Measurements from ENCODE around the gene TAMALIN.

TAMALIN gene

DNA sequence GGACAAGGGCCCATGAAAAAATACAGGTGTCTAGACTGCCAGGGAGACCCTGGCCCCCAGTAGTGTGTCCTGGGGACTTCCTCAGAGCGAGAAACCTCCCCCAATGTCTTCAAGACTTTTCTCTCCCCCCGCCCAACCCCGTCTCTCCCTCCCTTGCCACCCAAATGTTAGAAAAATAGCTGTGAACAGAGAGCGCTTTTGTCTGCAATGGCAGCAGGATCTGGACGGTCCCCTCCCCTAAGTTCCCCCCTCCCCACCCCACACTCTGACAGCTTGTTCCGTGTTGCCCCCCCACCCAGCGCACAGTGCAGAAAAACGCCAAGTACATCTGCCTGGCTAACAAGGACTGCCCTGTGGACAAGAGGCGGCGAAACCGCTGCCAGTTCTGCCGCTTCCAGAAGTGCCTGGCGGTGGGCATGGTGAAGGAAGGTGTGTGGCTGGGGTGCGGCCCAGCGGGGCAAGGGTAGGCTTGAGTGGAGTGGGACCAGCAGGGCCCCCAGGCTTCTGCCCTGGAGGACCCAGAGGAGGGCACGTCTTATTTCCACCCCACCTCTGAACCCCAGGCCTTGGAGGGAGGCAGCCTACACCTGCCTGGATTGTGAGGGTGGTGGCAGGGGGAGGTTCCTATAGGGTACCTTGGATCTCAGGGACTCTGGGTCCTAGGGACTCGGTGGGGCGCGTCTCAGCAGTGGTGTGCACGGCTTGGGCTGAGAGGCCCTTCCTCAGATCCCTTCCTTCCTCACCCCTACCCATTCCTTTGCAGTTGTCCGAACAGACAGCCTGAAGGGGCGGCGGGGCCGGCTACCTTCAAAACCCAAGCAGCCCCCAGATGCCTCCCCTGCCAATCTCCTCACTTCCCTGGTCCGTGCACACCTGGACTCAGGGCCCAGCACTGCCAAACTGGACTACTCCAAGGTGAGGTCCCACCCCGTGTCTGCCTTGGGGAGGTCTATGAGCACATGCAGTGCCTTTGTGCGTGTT is 49.3 kb downstream of the TAMALIN start:
- DNase-seq (ENCODE audit: low read depth): no peak

GRCh38 chr12:52056801-52057637 is 50.3 kb downstream of the TAMALIN start:
- no peak for DNase-seq (ENCODE audit: low read depth)

DNA sequence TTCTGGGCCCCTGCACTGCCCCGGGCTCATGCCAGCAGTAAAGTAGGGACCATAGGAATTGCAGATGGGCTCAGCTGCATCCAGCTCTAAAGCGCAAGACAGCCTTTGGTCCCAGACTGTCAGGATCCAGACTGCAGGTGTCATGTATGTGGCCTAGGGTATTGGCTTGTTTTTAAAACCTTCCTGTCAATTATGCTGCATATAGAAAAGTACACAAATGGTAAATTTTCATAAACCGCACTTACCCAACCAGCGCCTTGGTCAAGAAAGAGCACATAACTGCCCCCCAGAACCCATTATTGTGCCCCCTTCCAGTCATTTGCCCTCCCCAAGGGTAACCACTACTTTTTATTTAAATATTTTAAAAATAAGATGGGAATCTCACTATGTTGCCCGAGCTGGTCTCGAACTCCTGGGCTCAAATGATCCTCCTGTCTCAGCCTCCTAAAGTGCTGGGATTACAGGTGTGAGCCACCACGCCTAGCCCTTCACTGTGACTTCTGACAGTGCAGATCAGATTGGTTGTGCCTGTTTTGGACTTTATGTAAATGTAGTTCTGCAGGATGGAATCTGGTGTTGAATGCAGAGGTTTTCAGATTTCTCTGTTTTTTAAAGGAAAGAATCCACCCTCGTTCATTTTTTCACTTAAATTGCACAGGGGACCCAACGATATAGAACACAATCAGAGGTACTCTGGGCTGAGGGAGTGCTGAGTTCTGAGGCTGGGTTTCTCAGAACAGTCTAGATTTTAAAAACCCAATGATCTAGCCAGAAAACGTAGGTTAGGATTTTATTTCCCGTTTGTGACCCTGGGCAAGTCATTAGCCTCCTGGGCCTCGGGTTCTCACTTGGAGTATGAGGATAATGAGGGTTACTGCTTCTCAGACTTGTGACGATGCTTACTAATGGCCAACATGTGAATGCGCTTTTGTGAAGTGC is 51.2 kb downstream of the TAMALIN start:
- DNase-seq (ENCODE audit: low read depth): no peak

DNA sequence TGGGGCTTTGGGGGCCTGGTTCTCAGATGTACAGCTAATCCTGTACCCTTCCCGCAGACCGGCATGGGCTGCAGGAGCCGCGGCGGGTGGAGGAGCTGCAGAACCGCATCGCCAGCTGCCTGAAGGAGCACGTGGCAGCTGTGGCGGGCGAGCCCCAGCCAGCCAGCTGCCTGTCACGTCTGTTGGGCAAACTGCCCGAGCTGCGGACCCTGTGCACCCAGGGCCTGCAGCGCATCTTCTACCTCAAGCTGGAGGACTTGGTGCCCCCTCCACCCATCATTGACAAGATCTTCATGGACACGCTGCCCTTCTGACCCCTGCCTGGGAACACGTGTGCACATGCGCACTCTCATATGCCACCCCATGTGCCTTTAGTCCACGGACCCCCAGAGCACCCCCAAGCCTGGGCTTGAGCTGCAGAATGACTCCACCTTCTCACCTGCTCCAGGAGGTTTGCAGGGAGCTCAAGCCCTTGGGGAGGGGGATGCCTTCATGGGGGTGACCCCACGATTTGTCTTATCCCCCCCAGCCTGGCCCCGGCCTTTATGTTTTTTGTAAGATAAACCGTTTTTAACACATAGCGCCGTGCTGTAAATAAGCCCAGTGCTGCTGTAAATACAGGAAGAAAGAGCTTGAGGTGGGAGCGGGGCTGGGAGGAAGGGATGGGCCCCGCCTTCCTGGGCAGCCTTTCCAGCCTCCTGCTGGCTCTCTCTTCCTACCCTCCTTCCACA is 52.0 kb downstream of the TAMALIN start:
- no peak for DNase-seq (ENCODE audit: low read depth)

DNA sequence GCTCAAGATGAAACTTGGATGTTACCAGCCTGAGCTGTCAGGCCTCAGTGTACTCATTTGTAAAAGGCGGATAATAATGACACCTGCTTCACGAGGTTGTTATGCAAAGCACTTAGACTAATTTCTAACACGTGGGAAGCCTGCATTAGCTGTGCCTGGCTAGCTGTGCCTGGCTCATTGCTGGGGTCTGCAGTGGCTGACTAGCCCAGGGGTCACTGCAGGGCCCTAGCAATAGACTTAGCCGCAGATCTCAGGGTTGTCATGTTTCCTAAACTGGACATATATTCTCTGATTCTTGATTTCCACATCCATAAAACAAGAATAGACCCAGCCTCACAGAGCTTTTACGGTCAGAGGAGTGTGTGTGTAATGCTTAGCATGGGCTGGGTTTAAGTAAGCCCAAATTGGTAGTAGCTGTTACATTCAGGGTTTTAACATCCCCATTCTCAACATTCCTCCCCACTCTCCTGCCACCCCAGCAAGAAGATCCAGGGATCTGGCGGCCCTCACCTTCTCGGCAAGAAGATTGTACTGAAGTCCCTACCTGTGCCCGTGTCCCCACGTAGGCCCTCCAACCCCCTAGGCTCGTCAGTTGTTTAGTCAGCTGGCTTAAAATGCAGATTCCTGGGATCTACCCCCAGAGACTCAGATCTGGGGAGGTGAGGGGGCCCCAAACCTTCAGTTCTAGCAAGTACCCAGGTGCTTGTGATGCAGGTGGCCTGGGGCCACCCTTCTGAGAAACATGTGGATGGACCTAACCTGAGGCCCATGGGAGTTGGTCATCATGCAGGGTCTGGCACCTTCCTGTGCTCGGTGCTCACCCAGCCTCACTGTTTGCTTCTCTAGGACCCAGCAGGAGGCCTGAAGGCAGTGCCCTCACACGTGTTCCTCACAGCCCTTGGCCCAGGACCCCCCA is 53.1 kb downstream of the TAMALIN start:
- no peak for DNase-seq (ENCODE audit: low read depth)

DNA sequence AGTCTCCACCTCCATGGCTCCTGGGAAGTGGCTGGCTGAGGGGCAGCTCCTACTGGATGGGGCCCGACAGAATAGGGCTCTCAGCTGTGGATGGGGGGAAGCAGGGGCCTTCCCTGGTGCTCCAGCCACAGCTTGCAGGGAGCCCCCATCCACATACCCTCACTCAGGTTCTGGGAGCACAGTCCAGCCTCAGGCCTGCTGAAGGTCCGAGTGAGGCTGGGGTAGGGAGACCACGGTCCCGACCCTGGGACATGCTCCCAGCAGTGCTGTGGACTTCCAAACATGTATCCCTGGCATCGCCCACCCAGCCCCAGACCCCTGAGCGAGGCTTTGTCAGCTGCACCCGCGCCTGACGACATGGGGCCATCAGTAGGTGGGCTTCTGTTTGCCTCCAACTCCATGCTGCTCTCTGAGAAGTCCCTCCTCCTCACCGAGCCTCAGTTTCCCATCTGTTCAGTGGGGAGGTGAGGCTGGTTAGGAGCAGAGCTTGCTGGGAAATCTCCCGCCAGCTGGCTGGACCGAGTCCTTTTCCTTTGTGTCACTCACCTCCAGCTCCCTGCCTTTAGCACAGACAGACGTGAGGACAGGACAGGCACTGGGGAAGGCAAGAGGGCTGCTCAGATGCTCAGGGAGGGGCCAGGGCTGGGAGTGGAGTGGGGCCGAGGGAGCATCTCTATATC is 53.9 kb downstream of the TAMALIN start:
- no peak for DNase-seq (ENCODE audit: low read depth)

DNA sequence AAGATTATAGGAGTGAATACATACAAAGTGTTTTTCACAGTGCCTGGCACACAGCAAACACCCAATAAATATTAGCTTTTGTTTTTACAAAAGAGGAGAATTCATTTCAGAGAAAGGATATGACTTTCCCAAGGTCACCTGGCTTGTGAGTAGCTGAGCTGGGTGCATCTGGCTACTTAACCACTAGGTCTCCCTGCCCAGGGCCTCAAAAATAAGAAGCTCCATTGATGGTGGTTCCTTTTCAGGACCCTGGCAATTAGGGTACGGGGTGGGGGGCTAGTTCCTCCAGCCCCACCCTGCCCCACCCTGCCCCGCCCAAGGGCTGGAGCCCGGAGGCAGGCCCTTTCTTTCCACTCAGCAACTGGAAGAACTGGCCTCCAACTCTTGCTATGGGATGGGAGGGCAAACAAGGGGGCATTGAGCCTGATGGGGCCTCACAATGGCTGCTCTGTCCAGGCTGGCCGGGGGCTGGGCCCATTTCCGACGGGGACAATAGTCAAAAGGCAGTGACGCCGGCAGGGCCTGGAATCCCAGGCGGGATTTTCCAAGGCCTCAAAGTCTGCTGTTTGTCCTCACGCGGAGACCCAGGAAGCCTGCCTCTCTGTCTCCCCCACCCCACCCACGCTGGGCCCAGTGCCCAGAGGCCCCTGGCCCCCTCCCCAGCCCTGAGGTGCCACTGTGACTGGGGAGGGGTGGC is 54.9 kb downstream of the TAMALIN start:
- no peak for DNase-seq (ENCODE audit: low read depth)

DNA sequence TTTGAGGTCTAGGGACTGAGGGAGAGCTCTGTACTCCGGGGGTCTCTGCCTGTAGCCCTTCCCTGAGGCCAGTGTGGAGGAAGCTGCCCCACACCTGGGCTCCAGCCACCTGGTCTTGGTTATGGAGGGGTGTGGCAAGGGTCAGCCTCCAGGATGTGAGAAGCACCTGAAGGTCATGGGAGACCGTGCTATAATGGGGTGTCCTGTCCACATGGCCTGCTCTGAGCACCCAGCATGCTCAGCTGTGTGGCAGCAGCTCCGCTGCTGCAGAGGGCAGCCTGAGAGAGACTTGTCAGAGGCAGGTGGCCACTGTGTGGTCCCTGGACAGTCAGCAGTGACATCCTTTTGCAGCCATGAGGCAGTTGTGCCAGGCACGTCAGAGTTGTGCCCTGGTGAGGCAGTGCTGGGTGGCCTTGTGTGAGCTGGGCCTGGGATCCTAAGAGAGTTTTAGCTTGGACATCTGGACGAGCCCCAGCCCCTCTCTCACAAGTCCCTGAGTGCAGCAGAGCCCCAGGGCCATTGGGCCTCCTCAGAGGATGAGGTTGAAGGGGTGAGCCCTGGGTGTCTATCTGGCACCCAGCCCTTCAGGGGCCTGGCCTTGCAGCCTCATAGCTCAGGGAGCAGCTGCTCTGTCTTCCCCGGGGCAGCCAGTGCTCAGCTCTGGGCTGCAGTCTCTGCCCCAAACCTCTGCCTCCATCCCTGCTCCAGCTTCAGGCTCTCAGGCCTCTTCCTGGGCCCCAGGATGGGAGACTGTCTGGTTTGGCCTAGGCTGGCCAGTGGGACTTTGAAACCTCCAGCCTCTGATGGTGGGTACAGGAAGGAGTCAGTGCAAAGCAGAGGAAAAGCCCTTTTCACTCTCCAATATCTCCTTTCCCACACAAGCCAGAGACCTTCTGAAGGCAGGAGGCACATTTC is 55.7 kb downstream of the TAMALIN start:
- no peak for DNase-seq (ENCODE audit: low read depth)

DNA sequence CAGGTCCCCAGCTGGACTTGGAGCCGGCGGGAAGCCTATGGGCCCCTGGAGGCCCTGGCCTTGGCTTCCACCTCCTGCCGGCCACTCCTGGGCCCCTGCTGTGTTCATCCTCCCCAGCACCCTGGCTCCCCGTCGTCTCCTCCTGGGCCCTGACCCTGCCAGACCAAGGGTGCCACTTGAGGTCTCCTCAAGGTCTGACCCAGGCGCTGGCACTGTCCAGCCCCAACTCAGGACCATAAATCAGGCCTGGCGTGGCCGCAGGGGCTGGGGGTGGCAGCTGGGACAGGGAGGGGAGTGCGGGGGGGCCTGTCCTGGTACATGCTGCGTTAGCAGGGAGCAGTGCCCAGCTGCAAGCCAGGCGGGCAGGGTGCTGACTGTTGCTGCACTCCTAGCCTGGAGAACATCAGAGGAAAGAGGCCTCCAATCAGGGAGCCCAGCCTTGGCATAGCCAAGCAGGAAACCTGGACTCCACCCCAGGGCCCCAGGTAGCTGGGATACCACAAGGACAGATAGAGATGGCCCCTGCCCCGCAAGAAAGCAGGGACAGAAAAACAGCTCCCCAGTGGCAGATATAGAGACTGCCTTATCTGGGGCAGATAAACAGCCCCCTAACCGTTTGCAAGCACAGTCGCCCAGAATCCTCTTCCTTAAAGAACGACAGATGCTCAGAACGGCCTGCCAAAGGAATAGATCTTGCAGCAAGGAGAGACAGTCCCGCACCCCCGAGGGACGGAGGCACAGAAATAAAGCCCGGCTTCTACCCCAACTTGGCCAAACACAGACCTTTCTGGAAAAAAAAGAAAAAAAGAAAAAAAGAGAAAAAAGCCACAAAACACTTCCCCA is 56.6 kb downstream of the TAMALIN start:
- no peak for DNase-seq (ENCODE audit: low read depth)

GRCh38 chr12:52063981-52064649 is 57.4 kb downstream of the TAMALIN start:
- no peak for DNase-seq (ENCODE audit: low read depth)

Measured in GM04503 (cell line).